Posterior cingulate gyrus (tissue), 11 donors: ENCODE measurements around the gene RASGRF1.
A peak's percentile ranks its signal among the peaks of the same experiment; 100 is the strongest.

ENCODE experiments used
- DNase-seq, 10 donors: peaks; one replicate each; pipeline versions ENCODE4 v3.0.0 to v3.0.0-alpha.2; 2020 to 2021; ENCODE audit warnings: mixed read lengths in 3 of 10
- intact Hi-C: fragments of 100-400 bp; cut with DNase I; formaldehyde crosslinking; loops from one replicate; pipeline ENCODE4 v1.15.1; 2023

Gene RASGRF1

DNA sequence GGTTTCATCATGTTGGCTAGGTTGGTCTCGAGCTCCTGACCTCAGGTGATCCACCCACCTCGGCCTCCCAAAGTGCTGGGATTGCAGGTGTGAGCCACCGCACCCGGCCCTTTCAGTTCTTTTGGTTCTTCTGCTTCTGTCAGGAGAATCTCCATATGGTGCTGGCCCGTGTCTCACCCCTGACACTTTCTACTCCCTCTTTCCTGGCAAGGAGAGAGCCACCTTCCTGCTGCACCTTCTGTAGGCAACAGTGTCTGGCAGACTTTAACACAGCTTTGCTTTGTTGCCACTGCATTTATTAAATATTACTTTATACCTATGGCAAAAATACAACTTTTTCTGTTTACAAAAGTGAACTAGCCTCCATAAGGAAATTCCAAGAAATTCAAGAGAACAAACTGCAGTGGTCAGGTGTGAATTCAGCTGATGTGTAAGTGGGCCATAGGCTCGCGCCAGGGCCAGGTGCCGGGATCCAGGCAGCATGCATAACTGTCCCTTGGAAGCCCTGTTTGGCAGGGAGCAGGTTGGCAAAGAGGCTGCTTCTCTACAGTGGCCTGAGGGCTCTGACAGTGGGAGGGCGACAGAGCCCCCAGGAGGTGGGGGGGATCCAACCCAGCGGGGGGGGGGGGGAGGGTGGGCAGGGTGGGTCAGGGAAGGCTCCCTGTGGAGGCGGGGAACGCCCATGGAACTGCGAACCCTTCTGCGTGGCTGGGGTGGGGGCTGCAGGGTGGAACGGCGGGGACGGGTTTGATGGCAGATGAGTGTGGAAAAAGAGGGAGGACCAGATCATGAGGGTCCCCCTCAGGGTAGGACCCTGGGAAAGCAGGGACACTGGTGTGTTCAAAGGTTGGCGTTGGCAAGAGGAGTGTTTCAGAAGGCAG lies 166.9 kb downstream of the RASGRF1 start:
- DNase-seq, result peak in 1 of 10 donors; percentile 39
- intact Hi-C loops, result loop anchor here (10.0 kb wide), 1 partner anchor 941 kb away; no protein-coding TSS in a partner anchor

- no peak for DNase-seq
- intact Hi-C loops, result loop anchor here (10.0 kb wide), 1 partner anchor 942 kb away; no protein-coding TSS in a partner anchor
Observed at GRCh38 chr15:78923015-78923414, 167.6 kb downstream of the RASGRF1 start.

DNA sequence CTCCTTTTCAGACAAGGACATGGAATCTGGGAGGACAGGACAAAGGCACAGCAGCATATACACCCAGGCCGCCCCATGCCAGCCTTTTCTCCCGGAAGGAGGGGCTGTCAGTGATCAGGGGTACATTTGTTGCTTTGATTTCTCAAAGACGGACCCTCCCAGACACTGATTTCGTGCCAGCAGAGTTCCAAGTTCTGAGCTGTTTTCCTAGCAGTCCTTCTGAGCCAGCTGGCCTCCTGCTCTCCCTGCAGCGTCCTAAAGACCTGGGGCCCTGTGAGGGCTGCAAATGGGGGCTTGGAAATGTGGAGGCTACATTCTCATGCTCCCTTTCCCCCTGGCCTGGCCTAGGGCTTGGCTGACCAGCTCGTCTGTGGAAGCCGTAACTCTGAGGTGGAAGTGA lies 168.1 kb downstream of the RASGRF1 start:
- intact Hi-C loops, result loop anchor here (10.0 kb wide), 1 partner anchor 942 kb away; no protein-coding TSS in a partner anchor
- peak in 1 of 10 donors; percentile 59 for DNase-seq

GRCh38 chr15:78921940-78922339 lies 168.6 kb downstream of the RASGRF1 start:
- intact Hi-C loops, result loop anchor here (10.0 kb wide), 1 partner anchor 943 kb away; no protein-coding TSS in a partner anchor
- peak in 1 of 10 donors; percentile 80 for DNase-seq

- intact Hi-C loops, result loop anchor here (10.0 kb wide), 1 partner anchor 943 kb away; no protein-coding TSS in a partner anchor
- DNase-seq, result peak in 1 of 10 donors; percentile 34
Observed at GRCh38 chr15:78921517-78921916, 169.1 kb downstream of the RASGRF1 start.

- DNase-seq, result no peak
- intact Hi-C loops, result loop anchor here (10.0 kb wide), 1 partner anchor 267 kb away; no protein-coding TSS in a partner anchor
Observed at GRCh38 chr15:78917888-78918287, 172.7 kb downstream of the RASGRF1 start.

GRCh38 chr15:78916088-78916487 lies 174.5 kb downstream of the RASGRF1 start:
- intact Hi-C loops, result loop anchor here (10.0 kb wide), 1 partner anchor 269 kb away; no protein-coding TSS in a partner anchor
- no peak for DNase-seq

DNA sequence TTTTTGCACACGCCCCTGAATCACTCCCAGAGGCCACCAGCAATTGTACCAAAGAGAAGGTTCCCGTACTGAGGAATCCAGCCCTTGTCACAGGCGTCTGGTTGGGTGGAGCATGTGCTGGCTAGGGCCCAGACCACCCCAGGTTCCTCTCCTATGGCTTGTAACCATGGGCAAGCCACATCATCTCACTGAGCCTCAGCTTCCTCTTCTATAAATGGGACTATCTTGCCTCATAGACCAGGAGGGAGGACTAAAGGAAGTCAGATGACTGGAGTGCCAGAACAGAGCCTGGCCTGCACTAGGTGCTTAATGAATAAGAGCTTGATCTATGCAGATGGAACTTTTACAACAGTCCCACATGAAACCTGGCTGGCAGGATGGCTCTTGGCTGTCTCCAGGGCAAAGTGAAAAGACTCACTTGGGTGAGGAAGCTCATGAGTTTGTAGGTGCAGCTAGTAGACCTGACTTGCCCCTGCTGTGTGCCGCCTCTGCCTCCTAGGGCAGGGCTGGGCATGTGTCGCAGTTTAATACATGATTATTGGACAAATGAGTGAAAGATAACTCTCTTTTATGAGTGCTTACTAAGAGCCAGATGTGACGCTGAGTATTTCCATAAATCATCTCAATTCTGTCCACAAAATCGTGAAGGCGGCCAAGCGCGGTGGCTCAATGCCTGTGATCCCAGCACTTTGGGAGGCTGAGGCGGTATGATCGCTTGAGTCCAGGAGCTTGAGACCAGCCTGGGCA lies 175.1 kb downstream of the RASGRF1 start:
- peak in 2 of 10 donors; percentile 51 to 76 for DNase-seq

GRCh38 chr15:78914027-78914764 lies 176.4 kb downstream of the RASGRF1 start:
- intact Hi-C loops, result loop anchor here (10.0 kb wide), 1 partner anchor 271 kb away; no protein-coding TSS in a partner anchor
- DNase-seq, result peak in 1 of 10 donors; percentile 81

More for the DNA sequence above, 175.1 kb downstream of the RASGRF1 start:
- intact Hi-C loops, result loop anchor here (10.0 kb wide), 1 partner anchor 269 kb away; no protein-coding TSS in a partner anchor

DNA sequence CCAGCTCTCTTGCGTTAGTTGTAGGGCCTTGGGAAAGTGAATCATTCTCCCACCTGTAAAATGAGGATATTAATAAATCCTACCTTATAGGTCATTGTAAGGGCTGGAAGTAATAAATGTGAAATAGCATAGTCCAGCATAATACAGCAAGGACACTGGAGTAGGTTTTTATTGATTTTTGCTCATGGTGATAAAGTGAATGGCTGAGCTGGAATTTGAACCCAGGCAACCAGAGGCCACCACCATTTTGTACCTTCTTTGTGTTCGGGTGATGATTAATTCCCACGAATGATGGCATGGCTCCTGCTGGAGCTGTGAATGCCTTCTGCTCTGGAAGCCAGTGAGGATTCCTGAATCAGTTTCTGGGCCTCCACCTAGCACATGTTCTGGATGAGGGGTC lies 177.6 kb downstream of the RASGRF1 start:
- DNase-seq, result no peak
- intact Hi-C loops, result loop anchor here (10.0 kb wide), 1 partner anchor 272 kb away; no protein-coding TSS in a partner anchor

GRCh38 chr15:78912316-78912715 lies 178.3 kb downstream of the RASGRF1 start:
- no peak for DNase-seq
- intact Hi-C loops, result loop anchor here (10.0 kb wide), 1 partner anchor 272 kb away; no protein-coding TSS in a partner anchor

DNA sequence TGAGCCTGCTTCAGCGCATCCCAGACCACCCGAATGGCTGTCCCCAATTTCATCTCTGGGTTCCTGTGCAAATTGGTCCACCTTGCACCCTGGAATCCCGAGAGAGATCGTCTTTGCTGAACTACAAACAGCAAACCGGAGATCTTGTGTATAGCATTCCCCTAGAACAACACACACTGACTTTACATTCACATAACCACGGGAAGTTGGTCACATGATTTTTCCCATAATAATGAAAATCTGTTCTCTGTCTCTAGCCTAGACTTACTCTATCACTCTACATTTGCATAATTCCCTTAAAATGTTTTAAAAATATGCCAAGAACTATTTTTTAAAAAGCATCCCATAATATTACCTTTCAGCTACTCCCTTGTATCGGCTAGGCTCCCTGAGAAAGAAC lies 180.3 kb downstream of the RASGRF1 start:
- DNase-seq, result no peak
- intact Hi-C loops, result loop anchor here (10.0 kb wide), 1 partner anchor 275 kb away; no protein-coding TSS in a partner anchor
